Activated T-helper 9 cell treated with anti-CD3 and anti-CD28 coated beads, Interleukin-2, amount 50 U/mL, for 16 hours (primary cell): ENCODE data around the gene MMP17.

ENCODE experiments used
- DNase-seq: peaks from one replicate; pipeline ENCODE4 v3.0.0-alpha.2; 2020; ENCODE audit warnings: low read depth

MMP17 gene

DNA sequence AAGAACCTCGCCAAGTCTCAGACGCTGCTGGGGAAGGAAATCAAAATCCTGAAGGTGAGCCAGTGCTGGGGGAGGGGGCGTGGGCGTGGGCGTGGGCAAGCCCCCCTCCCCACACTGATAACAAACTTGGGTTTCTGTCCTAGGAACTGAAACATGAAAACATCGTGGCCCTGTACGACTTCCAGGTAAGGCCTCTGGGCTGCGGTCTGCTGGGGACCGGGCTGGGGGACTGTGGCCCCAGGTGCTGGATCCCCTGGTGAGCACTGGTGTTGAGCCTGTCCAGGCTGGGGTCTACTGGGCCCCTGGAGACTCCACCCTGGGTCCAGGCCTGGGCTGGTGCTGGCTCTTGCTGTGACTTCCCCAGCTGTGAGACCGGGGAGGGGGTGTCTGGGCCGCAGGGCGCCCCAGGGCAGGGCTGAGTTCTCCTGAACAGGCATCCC is 67.5 kb downstream of the MMP17 start:
- no peak for DNase-seq

DNA sequence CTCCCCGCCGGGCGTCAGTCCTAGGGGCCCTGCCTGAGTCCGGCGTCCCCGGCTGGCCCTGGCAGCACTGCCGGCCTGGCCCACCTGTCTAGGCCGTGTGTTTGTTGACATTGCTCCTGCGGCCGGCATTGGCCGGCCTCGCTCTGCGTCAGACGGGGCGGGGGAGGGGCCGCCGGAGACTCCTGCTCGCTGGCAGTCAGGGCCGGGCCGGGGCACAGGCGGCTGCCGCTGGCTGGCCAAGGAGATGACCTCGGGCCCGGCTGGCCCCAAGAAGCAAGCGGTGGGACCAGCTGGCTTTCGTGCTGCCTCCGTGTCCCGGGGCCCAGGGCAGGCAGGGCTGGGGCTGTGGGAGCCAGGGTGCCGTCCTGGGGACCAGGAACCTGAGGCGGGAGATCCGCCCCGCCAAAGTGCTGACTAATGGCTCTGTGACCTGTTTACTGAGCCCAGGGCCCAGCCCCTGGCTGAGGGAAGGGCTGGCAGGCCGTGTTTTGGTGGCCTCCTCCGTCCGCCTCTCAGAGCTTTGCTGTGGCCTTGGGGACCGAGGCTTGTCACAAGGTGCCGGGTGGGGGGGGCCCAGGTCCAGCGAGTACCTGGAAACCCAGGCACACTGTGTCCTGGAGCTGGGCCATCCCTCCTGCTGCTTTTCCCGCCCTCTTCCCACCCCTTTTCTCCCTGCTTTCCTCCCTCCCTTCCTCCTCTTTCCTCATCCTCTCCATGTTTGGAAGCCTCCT is 68.1 kb downstream of the MMP17 start:
- DNase-seq = peak; percentile 58

DNA sequence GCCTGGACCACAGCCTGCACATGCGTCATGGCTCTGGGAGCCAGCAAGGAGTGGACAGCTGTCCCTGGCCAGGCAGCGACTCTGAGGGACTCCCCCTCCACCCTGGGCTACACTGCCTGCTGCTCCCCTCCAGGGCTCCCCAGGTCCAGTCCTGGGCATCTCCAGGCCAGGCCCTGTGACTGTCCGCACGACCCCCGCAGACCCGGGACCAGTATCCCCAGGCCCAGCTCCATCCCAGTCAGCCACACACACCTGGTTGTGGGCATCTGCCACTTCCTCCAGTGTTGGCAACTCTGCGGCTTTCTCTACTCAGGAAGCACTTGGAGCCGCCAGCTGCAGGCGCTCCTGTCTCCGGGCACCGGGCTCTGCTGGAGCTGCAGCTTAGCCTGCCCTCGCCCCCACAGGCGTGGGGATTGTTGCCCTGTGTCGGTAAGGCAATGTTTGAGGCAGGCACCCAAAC is 68.6 kb downstream of the MMP17 start:
- no peak for DNase-seq

DNA sequence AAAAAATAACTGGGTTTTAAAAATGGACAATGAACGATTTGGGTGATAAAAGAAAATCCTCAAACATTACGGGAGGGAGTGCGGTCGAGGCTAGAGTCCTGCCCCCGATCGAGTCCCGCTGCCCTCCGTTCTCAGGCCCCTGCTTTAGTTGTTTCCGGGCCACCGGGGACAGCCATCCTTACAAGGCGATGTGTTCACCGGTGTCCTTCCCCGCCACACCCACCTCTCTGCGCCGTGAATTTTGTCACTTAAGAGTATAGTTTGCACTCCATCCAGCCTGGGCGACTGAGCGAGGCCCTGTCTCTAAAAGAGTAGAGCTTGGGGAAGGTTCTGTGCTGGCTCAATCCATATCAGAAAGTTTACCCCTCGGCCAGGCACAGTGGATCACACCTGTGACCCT is 69.1 kb downstream of the MMP17 start:
- no peak for DNase-seq

DNA sequence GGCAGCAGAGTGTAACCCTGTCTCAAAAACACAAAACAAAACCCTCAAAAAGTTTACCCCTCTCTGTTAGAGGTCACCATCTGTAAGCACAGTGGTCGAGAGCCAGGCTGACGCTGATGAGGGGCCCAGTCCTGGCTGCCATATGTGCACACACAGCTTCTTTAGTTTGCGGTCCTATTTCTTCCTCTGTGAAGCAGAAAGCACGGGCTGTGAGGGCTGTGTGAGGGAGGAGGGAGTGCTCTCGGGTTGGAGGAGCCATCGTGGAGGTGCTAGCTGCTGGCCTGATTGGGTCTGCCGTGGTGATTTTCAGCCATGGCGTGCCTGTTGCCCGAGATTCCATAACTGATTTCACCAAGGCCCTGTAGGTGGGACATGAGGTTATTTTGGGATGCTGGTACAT is 69.7 kb downstream of the MMP17 start:
- no peak for DNase-seq

DNA sequence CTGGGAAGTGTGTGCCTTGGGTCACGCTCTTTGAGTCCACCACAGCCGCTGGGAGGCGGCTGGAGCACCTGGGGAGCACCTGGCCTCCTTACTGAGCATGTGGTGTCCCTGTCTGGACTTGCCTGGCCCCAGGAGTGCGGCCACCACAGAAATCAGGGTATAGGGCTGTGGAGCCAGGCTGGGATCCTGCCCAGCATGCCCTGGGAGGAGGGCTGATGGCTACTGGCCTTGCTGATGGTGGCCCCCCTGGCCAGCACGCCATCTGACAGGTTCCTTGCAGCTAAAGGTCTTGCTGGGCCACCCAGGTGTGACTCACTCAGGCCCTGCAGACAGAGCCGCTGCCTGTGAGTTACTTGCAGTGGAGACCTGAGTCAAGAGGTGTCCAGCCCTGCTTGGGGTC is 72.2 kb downstream of the MMP17 start:
- DNase-seq = no peak
